Peyer's patch (tissue), 4 donors: ENCODE results near the gene TLX2. TPM values are rescaled to one million over a fixed set of nuclear protein-coding genes. Genes with fewer than 3 reads are reported as not detected.

Experiments
- DNase-seq, 3 donors: peaks; one replicate each; pipeline ENCODE4 v3.0.0-alpha.2; 2017 to 2019
- H3K27ac ChIP-seq, 4 donors: fragments of 200-600 bp; sonication (generic); one replicate each; pipeline ENCODE4 v1.5.1; 2016 to 2019
- H3K27me3 ChIP-seq, 2 donors: fragments of 200-600 bp; sonication (generic); one replicate each; pipeline ENCODE4 v1.5.1; 2019
- H3K36me3 ChIP-seq, 3 donors: fragments of 200-600 bp; sonication (generic); one replicate each; pipeline ENCODE4 v1.5.1; 2016 to 2019
- H3K4me1 ChIP-seq, 4 donors: fragments of 200-600 bp; sonication (generic); one replicate each; pipeline ENCODE4 v1.5.1; 2016 to 2019
- H3K4me3 ChIP-seq, 4 donors: fragments of 200-600 bp; sonication (generic); 1 replicate in 3 of 4; 2 replicates in 1 of 4; pipeline ENCODE4 v1.5.1; 2016 to 2019; ENCODE audit warnings: mild to moderate bottlenecking in 1 of 4
- H3K9me3 ChIP-seq, 4 donors: fragments of 200-600 bp; sonication (generic); one replicate each; pipeline ENCODE4 v1.5.1; 2016 to 2019; ENCODE audit warnings: mild to moderate bottlenecking in 1 of 4
- CTCF ChIP-seq, 6 experiments: fragments of 450-650 bp in 4 of 6; fragments of 200-600 bp in 2 of 6; sonication (generic) in 1 of 6; IDR thresholded peaks; one replicate each; pipeline ENCODE4 v1.5.1; 2017 to 2019; ENCODE audit warnings: antibody characterized with exemption in 6 of 6, mild to moderate bottlenecking in 3 of 6, moderate library complexity in 1 of 6
- POLR2A ChIP-seq, 2 donors: fragments of 450-650 bp; IDR thresholded peaks; one replicate each; pipeline ENCODE4 v1.5.1; 2017; ENCODE audit warnings: antibody characterized with exemption in 2 of 2, mild to moderate bottlenecking in 2 of 2, moderate library complexity in 2 of 2
- total RNA-seq, 4 donors: library from RNA; depleted of rRNA; stranded (reverse); fragments of >200 nt; gene quantifications; one replicate each; pipeline ENCODE4 v1.1.0, GENCODE V29; 2016

The TLX2 gene
- total RNA-seq, 4 donors from 2014 or later, result 0.53 to 1.7 (median 1.7) TPM; not detected in 1

GRCh38 chr2:74511104-74511989 is 2.9 kb upstream of the TLX2 start:
- Histone ChIP-seq H3K36me3 (no peaks in the 10 kb centered on the region), H3K4me1 (peaks cover 4 to 41% (median 27%) of the 10 kb centered on the region in 4 donors), H3K27me3 (peaks cover 0 to 50% of the 10 kb centered on the region in 2 donors), H3K9me3 (peaks cover 0 to 2% (median 0%) of the 10 kb centered on the region in 4 donors), H3K4me3 (no peak overlapping the region), H3K27ac (no peak overlapping the region)
- no peak for TF ChIP-seq CTCF (IDR thresholded peaks at IDR 0.05)
- TF ChIP-seq POLR2A (IDR thresholded peaks at IDR 0.05), result no peak
- DNase-seq, result peak in 1 of 3 donors; percentile 10

- TF ChIP-seq POLR2A (IDR thresholded peaks at IDR 0.05) (no peak), CTCF (IDR thresholded peaks at IDR 0.05) (no peak)
- peaks cover 0 to 56% of the 10 kb centered on the region in 2 donors for H3K27me3 ChIP-seq
- H3K27ac ChIP-seq, result no peak overlapping the region
- peak in 1 of 3 donors; percentile 44 for DNase-seq
- peaks cover 0 to 3% (median 0%) of the 10 kb centered on the region in 4 donors for H3K9me3 ChIP-seq
- H3K4me1 ChIP-seq, result peaks cover 4 to 35% (median 24%) of the 10 kb centered on the region in 4 donors
- H3K36me3 ChIP-seq, result no peaks in the 10 kb centered on the region
- no peak overlapping the region for H3K4me3 ChIP-seq
Observed at GRCh38 chr2:74512744-74513604, 1.3 kb upstream of the TLX2 start.

GRCh38 chr2:74513605-74514367 is 464 bp upstream of the TLX2 start:
- Histone ChIP-seq H3K27ac (no peak overlapping the region), H3K4me1 (peaks cover 4 to 29% (median 22%) of the 10 kb centered on the region in 4 donors), H3K36me3 (no peaks in the 10 kb centered on the region), H3K9me3 (peaks cover 0 to 3% (median 0%) of the 10 kb centered on the region in 4 donors), H3K27me3 (peaks cover 0 to 56% of the 10 kb centered on the region in 2 donors), H3K4me3 (peak overlapping the region in 3 of 4 donors; percentile 17 to 50 (median 27))
- TF ChIP-seq CTCF (IDR thresholded peaks at IDR 0.05) (no peak), POLR2A (IDR thresholded peaks at IDR 0.05) (no peak)
- peak in 1 of 3 donors; percentile 50 for DNase-seq

GRCh38 chr2:74515271-74515980 is 1.2 kb downstream of the TLX2 start:
- H3K27me3 ChIP-seq, result peaks cover 0 to 56% of the 10 kb centered on the region in 2 donors
- H3K4me1 ChIP-seq, result peaks cover 4 to 29% (median 22%) of the 10 kb centered on the region in 4 donors
- H3K36me3 ChIP-seq, result no peaks in the 10 kb centered on the region
- no peak overlapping the region for H3K27ac ChIP-seq
- peak in 1 of 3 donors; percentile 62 for DNase-seq
- peak overlapping the region; percentile 36 to 50 (median 44) for H3K4me3 ChIP-seq
- no peak for TF ChIP-seq POLR2A (IDR thresholded peaks at IDR 0.05)
- TF ChIP-seq CTCF (IDR thresholded peaks at IDR 0.05), result no peak
- H3K9me3 ChIP-seq, result peaks cover 0 to 3% (median 0%) of the 10 kb centered on the region in 4 donors
